Mesothelial cell of epicardium (in vitro differentiated cells): ENCODE data around the gene CORT. TPM values are rescaled to one million over a fixed set of nuclear protein-coding genes. Genes with fewer than 3 reads are reported as not detected.

Experiments
- DNase-seq, 2 experiments: peaks; one replicate each; pipeline ENCODE4 v3.0.0; 2021; ENCODE audit warnings: low spot score in 2 of 2; ENCODE audit not compliant: unreplicated experiment in 2 of 2
- H3K27ac Mint-ChIP-seq: 2 replicates; pipeline ENCODE4 v1.8.0; 2021; ENCODE audit warnings: mixed read lengths
- H3K27me3 Mint-ChIP-seq: 2 replicates; pipeline ENCODE4 v1.8.0; 2021; ENCODE audit warnings: low read depth, mixed read lengths
- H3K36me3 Mint-ChIP-seq: 2 replicates; pipeline ENCODE4 v1.8.0; 2021; ENCODE audit warnings: mixed read lengths
- H3K4me1 Mint-ChIP-seq: 2 replicates; pipeline ENCODE4 v1.8.0; 2021; ENCODE audit warnings: mixed read lengths
- H3K4me3 Mint-ChIP-seq: 2 replicates; pipeline ENCODE4 v1.8.0; 2021; ENCODE audit warnings: mild to moderate bottlenecking, moderate library complexity, mixed read lengths
- H3K9me3 Mint-ChIP-seq: 2 replicates; pipeline ENCODE4 v1.8.0; 2021; ENCODE audit warnings: mixed read lengths
- CTCF ChIP-seq: fragments of 200-600 bp; sonication (generic); IDR thresholded peaks from one replicate; pipeline ENCODE4 v1.5.0; 2021; ENCODE audit warnings: antibody characterized with exemption; ENCODE audit not compliant: unreplicated experiment
- total RNA-seq: library from RNA; stranded (reverse); gene quantifications from 3 replicates; pipeline ENCODE4 v1.2.1, GENCODE V29; 2021

CORT gene
- total RNA-seq, 1 donor from 2014 or later = 0.83 TPM

GRCh38 chr1:10434590-10434989 is 15.2 kb upstream of the CORT start:
- H3K27ac Mint-ChIP-seq = no peak overlapping the region
- peaks cover 11% of the 10 kb centered on the region for H3K4me1 Mint-ChIP-seq
- no peak for TF ChIP-seq CTCF
- no peaks in the 10 kb centered on the region for H3K9me3 Mint-ChIP-seq
- H3K36me3 Mint-ChIP-seq = no peaks in the 10 kb centered on the region
- no peaks in the 10 kb centered on the region for H3K27me3 Mint-ChIP-seq
- H3K4me3 Mint-ChIP-seq = no peak overlapping the region
- DNase-seq = no peak

GRCh38 chr1:10437052-10437451 is 12.8 kb upstream of the CORT start:
- H3K9me3 Mint-ChIP-seq = no peaks in the 10 kb centered on the region
- no peaks in the 10 kb centered on the region for H3K27me3 Mint-ChIP-seq
- peak overlapping the region; percentile 34 for H3K27ac Mint-ChIP-seq
- H3K4me1 Mint-ChIP-seq = no peaks in the 10 kb centered on the region
- no peak overlapping the region for H3K4me3 Mint-ChIP-seq
- DNase-seq = no peak
- TF ChIP-seq CTCF = no peak
- H3K36me3 Mint-ChIP-seq = peaks cover 2% of the 10 kb centered on the region

- H3K36me3 Mint-ChIP-seq = peaks cover 2% of the 10 kb centered on the region
- H3K27me3 Mint-ChIP-seq = no peaks in the 10 kb centered on the region
- no peaks in the 10 kb centered on the region for H3K9me3 Mint-ChIP-seq
- no peak overlapping the region for H3K4me3 Mint-ChIP-seq
- no peaks in the 10 kb centered on the region for H3K4me1 Mint-ChIP-seq
- TF ChIP-seq CTCF = no peak
- H3K27ac Mint-ChIP-seq = no peak overlapping the region
- DNase-seq = no peak
Observed at GRCh38 chr1:10438677-10439163, 11.1 kb upstream of the CORT start.

GRCh38 chr1:10440305-10440704 is 9.5 kb upstream of the CORT start:
- H3K9me3 Mint-ChIP-seq = no peaks in the 10 kb centered on the region
- H3K4me3 Mint-ChIP-seq = no peak overlapping the region
- H3K36me3 Mint-ChIP-seq = peaks cover 4% of the 10 kb centered on the region
- H3K27me3 Mint-ChIP-seq = no peaks in the 10 kb centered on the region
- no peak for TF ChIP-seq CTCF
- H3K27ac Mint-ChIP-seq = no peak overlapping the region
- no peaks in the 10 kb centered on the region for H3K4me1 Mint-ChIP-seq
- no peak for DNase-seq

GRCh38 chr1:10440794-10441193 is 9.0 kb upstream of the CORT start:
- Mint-ChIP-seq H3K36me3 (peaks cover 4% of the 10 kb centered on the region), H3K27ac (no peak overlapping the region), H3K4me1 (no peaks in the 10 kb centered on the region), H3K27me3 (no peaks in the 10 kb centered on the region), H3K9me3 (no peaks in the 10 kb centered on the region), H3K4me3 (no peak overlapping the region)
- DNase-seq = no peak
- TF ChIP-seq CTCF = no peak

GRCh38 chr1:10444248-10444647 is 5.6 kb upstream of the CORT start:
- no peak for TF ChIP-seq CTCF
- DNase-seq = no peak
- Mint-ChIP-seq H3K9me3 (no peaks in the 10 kb centered on the region), H3K36me3 (peaks cover 4% of the 10 kb centered on the region), H3K4me3 (no peak overlapping the region), H3K27me3 (no peaks in the 10 kb centered on the region), H3K4me1 (no peaks in the 10 kb centered on the region), H3K27ac (no peak overlapping the region)
